Stomach smooth muscle (tissue), 2 donors: ENCODE results near the gene RHOV.

Experiments
- H3K27ac ChIP-seq: one replicate; pipeline ENCODE4 v1.7.0; 2013; ENCODE audit warnings: mild to moderate bottlenecking, low read length, inconsistent platforms
- H3K27me3 ChIP-seq, 2 donors: one replicate each; pipeline ENCODE4 v1.7.0; 2013; ENCODE audit warnings: low read length in 2 of 2; ENCODE audit not compliant: insufficient read depth in 2 of 2, control insufficient read depth in 1 of 2
- H3K36me3 ChIP-seq, 2 donors: one replicate each; pipeline ENCODE4 v1.7.0; 2013; ENCODE audit warnings: low read length in 2 of 2; ENCODE audit not compliant: control insufficient read depth in 2 of 2, insufficient read depth in 2 of 2
- H3K4me1 ChIP-seq: one replicate; pipeline ENCODE4 v1.7.0; 2013; ENCODE audit warnings: low read length; ENCODE audit not compliant: control insufficient read depth, insufficient read depth
- H3K4me3 ChIP-seq, 2 donors: one replicate each; pipeline ENCODE4 v1.7.0; 2013; ENCODE audit warnings: low read length in 2 of 2
- H3K9ac ChIP-seq, 2 donors: one replicate each; pipeline ENCODE4 v1.7.0; 2013; ENCODE audit warnings: low read length in 2 of 2, mild to moderate bottlenecking in 1 of 2
- H3K9me3 ChIP-seq, 2 donors: one replicate each; pipeline ENCODE4 v1.7.0; 2013; ENCODE audit warnings: low read length in 2 of 2; ENCODE audit not compliant: control insufficient read depth in 2 of 2
- donor health status: healthy.
- donor health status: Pancreatic carcinoma.

RHOV gene

GRCh38 chr15:40891810-40892446 lies 17.9 kb upstream of the RHOV start:
- Histone ChIP-seq H3K4me1 (peaks cover 20% of the 10 kb centered on the region), H3K9me3 (no peaks in the 10 kb centered on the region), H3K4me3 (no peak overlapping the region), H3K27me3 (no peaks in the 10 kb centered on the region), H3K36me3 (peaks cover 3 to 4% of the 10 kb centered on the region in 2 donors), H3K9ac (no peak overlapping the region), H3K27ac (no peak overlapping the region)

- Histone ChIP-seq H3K4me1 (peaks cover 20% of the 10 kb centered on the region), H3K9ac (no peak overlapping the region), H3K9me3 (no peaks in the 10 kb centered on the region), H3K4me3 (no peak overlapping the region), H3K36me3 (peaks cover 3% of the 10 kb centered on the region in 2 donors), H3K27me3 (no peaks in the 10 kb centered on the region), H3K27ac (no peak overlapping the region)
Measured at GRCh38 chr15:40891138-40891537, 17.1 kb upstream of the RHOV start.

- H3K9me3 ChIP-seq, result no peaks in the 10 kb centered on the region
- H3K9ac ChIP-seq, result no peak overlapping the region
- H3K36me3 ChIP-seq, result no peaks in the 10 kb centered on the region
- H3K27me3 ChIP-seq, result no peaks in the 10 kb centered on the region
- H3K4me3 ChIP-seq, result no peak overlapping the region
- H3K27ac ChIP-seq, result no peak overlapping the region
- peaks cover 10% of the 10 kb centered on the region for H3K4me1 ChIP-seq
Measured at GRCh38 chr15:40889112-40889511, 15.1 kb upstream of the RHOV start.

GRCh38 chr15:40886586-40886985 lies 12.6 kb upstream of the RHOV start:
- Histone ChIP-seq H3K4me1 (no peaks in the 10 kb centered on the region), H3K4me3 (no peak overlapping the region), H3K27me3 (no peaks in the 10 kb centered on the region)

GRCh38 chr15:40881351-40881750 lies 7.3 kb upstream of the RHOV start:
- Histone ChIP-seq H3K27me3 (no peaks in the 10 kb centered on the region), H3K9ac (no peak overlapping the region), H3K9me3 (no peaks in the 10 kb centered on the region), H3K27ac (no peak overlapping the region), H3K36me3 (no peaks in the 10 kb centered on the region), H3K4me3 (no peak overlapping the region), H3K4me1 (no peaks in the 10 kb centered on the region)

More at GRCh38 chr15:40886586-40886985, 12.6 kb upstream of the RHOV start:
- Histone ChIP-seq H3K9ac (no peak overlapping the region), H3K36me3 (no peaks in the 10 kb centered on the region), H3K27ac (no peak overlapping the region), H3K9me3 (no peaks in the 10 kb centered on the region)

GRCh38 chr15:40879609-40880008 lies 5.6 kb upstream of the RHOV start:
- Histone ChIP-seq H3K27ac (no peak overlapping the region), H3K4me3 (no peak overlapping the region), H3K9me3 (no peaks in the 10 kb centered on the region), H3K27me3 (no peaks in the 10 kb centered on the region), H3K36me3 (no peaks in the 10 kb centered on the region), H3K4me1 (no peaks in the 10 kb centered on the region), H3K9ac (no peak overlapping the region)

- Histone ChIP-seq H3K4me1 (peaks cover 4% of the 10 kb centered on the region), H3K27ac (no peak overlapping the region), H3K9me3 (no peaks in the 10 kb centered on the region), H3K9ac (no peak overlapping the region), H3K27me3 (peaks cover 0 to 2% of the 10 kb centered on the region in 2 donors), H3K36me3 (no peaks in the 10 kb centered on the region), H3K4me3 (no peak overlapping the region)
Measured at GRCh38 chr15:40878785-40879184, 4.8 kb upstream of the RHOV start.

GRCh38 chr15:40877694-40878093 lies 3.7 kb upstream of the RHOV start:
- H3K4me1 ChIP-seq, result peaks cover 9% of the 10 kb centered on the region
- H3K4me3 ChIP-seq, result no peak overlapping the region
- H3K9ac ChIP-seq, result no peak overlapping the region
- no peaks in the 10 kb centered on the region for H3K9me3 ChIP-seq
- peaks cover 6 to 11% of the 10 kb centered on the region in 2 donors for H3K27me3 ChIP-seq
- no peaks in the 10 kb centered on the region for H3K36me3 ChIP-seq
- H3K27ac ChIP-seq, result no peak overlapping the region

GRCh38 chr15:40875991-40876730 lies 2.1 kb upstream of the RHOV start:
- no peaks in the 10 kb centered on the region for H3K36me3 ChIP-seq
- H3K9ac ChIP-seq, result no peak overlapping the region
- no peaks in the 10 kb centered on the region for H3K9me3 ChIP-seq
- H3K4me3 ChIP-seq, result no peak overlapping the region
- H3K27me3 ChIP-seq, result peaks cover 14 to 16% of the 10 kb centered on the region in 2 donors
- peaks cover 9% of the 10 kb centered on the region for H3K4me1 ChIP-seq
- no peak overlapping the region for H3K27ac ChIP-seq

GRCh38 chr15:40872791-40873693 lies 992 bp downstream of the RHOV start:
- H3K36me3 ChIP-seq, result no peaks in the 10 kb centered on the region
- H3K4me3 ChIP-seq, result peak overlapping the region; percentile 49 to 69
- H3K9ac ChIP-seq, result no peak overlapping the region
- peaks cover 16% of the 10 kb centered on the region in 2 donors for H3K27me3 ChIP-seq
- H3K9me3 ChIP-seq, result no peaks in the 10 kb centered on the region
- no peak overlapping the region for H3K27ac ChIP-seq
- peaks cover 9% of the 10 kb centered on the region for H3K4me1 ChIP-seq
